ENCODE results near the gene ZC3HAV1L.

DNA sequence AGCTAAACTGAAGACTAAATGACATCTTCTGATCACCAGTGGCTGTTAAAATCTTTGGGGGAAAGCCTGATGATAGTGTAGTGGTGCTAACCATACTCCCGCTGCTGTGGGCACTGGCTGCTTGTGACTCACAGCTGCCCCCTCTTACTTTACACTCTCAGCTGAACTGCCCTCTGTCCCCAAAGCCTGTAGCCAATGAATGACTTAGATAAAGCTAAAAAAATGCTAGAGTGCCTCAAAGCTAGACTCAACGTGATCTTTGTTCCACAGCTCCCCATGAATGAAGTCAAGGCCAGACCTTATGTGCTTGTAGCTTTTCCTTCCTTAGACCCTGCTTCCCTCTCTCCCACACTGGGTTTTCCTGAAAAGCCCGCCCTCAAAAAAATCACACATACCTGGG is 6.5 kb downstream of the ZC3HAV1L start:
- TF ChIP-seq, protein P1, sequence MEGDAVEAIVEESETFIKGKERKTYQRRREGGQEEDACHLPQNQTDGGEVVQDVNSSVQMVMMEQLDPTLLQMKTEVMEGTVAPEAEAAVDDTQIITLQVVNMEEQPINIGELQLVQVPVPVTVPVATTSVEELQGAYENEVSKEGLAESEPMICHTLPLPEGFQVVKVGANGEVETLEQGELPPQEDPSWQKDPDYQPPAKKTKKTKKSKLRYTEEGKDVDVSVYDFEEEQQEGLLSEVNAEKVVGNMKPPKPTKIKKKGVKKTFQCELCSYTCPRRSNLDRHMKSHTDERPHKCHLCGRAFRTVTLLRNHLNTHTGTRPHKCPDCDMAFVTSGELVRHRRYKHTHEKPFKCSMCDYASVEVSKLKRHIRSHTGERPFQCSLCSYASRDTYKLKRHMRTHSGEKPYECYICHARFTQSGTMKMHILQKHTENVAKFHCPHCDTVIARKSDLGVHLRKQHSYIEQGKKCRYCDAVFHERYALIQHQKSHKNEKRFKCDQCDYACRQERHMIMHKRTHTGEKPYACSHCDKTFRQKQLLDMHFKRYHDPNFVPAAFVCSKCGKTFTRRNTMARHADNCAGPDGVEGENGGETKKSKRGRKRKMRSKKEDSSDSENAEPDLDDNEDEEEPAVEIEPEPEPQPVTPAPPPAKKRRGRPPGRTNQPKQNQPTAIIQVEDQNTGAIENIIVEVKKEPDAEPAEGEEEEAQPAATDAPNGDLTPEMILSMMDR (IDR thresholded peaks at IDR 0.05): no peak
- TF ChIP-seq, protein P2, sequence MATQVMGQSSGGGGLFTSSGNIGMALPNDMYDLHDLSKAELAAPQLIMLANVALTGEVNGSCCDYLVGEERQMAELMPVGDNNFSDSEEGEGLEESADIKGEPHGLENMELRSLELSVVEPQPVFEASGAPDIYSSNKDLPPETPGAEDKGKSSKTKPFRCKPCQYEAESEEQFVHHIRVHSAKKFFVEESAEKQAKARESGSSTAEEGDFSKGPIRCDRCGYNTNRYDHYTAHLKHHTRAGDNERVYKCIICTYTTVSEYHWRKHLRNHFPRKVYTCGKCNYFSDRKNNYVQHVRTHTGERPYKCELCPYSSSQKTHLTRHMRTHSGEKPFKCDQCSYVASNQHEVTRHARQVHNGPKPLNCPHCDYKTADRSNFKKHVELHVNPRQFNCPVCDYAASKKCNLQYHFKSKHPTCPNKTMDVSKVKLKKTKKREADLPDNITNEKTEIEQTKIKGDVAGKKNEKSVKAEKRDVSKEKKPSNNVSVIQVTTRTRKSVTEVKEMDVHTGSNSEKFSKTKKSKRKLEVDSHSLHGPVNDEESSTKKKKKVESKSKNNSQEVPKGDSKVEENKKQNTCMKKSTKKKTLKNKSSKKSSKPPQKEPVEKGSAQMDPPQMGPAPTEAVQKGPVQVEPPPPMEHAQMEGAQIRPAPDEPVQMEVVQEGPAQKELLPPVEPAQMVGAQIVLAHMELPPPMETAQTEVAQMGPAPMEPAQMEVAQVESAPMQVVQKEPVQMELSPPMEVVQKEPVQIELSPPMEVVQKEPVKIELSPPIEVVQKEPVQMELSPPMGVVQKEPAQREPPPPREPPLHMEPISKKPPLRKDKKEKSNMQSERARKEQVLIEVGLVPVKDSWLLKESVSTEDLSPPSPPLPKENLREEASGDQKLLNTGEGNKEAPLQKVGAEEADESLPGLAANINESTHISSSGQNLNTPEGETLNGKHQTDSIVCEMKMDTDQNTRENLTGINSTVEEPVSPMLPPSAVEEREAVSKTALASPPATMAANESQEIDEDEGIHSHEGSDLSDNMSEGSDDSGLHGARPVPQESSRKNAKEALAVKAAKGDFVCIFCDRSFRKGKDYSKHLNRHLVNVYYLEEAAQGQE (IDR thresholded peaks at IDR 0.05; ENCODE audit: insufficient read depth in 1 of 2, low read depth in 2 of 2, low read length in 1 of 2): no peak
- TF ChIP-seq SIN3A (IDR thresholded peaks at IDR 0.05; ENCODE audit: borderline replicate concordance, insufficient read depth, low read depth, low read length): no peak
- TF ChIP-seq POLR2AphosphoS5 (IDR thresholded peaks at IDR 0.05; ENCODE audit: low read depth, low read length): no peak
